Thoracic aorta (tissue), 2 donors: ENCODE results near the gene PDE4DIP. TPM values are rescaled to one million over a fixed set of nuclear protein-coding genes. Genes with fewer than 3 reads are reported as not detected.
A peak's percentile ranks its signal among the peaks of the same experiment; 100 is the strongest.
"Not testable (repeated sequence)": the region's sequence is repeated elsewhere in the genome, so short reads cannot be mapped to it uniquely, and the experiment has no call there.

Source experiments
- ATAC-seq: fragments of 150-250 bp; one replicate; pipeline ENCODE4 v1.8.0; 2017; ENCODE audit warnings: low read depth; ENCODE audit not compliant: insufficient number of reproducible peaks, low FRiP score
- DNase-seq: peaks from one replicate; pipeline ENCODE4 v3.0.0-alpha.2; 2020; ENCODE audit warnings: low spot score
- H3K27ac ChIP-seq, 2 donors: fragments of 200-600 bp; sonication (generic); 1 replicate in 1 of 2; 2 replicates in 1 of 2; pipeline ENCODE4 v1.5.1; 2016; ENCODE audit warnings: mild to moderate bottlenecking in 2 of 2, moderate library complexity in 2 of 2
- H3K27me3 ChIP-seq: fragments of 200-600 bp; sonication (generic); replicated peaks from 2 replicates; pipeline ENCODE4 v1.6.0; 2016; ENCODE audit warnings: mild to moderate bottlenecking; ENCODE audit not compliant: insufficient read depth
- H3K36me3 ChIP-seq: fragments of 200-600 bp; sonication (generic); one replicate; pipeline ENCODE4 v1.5.1; 2016
- H3K4me1 ChIP-seq, 2 donors: fragments of 200-600 bp; sonication (generic); 1 replicate in 1 of 2; 2 replicates in 1 of 2; pipeline versions ENCODE4 v1.5.1 to v1.6.0; 2016; ENCODE audit warnings: low read depth in 2 of 2, mild to moderate bottlenecking in 1 of 2; ENCODE audit not compliant: control insufficient read depth in 1 of 2
- H3K4me3 ChIP-seq: fragments of 200-600 bp; sonication (generic); 2 replicates; pipeline ENCODE4 v1.5.1; 2016; ENCODE audit warnings: mild to moderate bottlenecking
- H3K9me3 ChIP-seq: fragments of 200-600 bp; sonication (generic); 2 replicates; pipeline ENCODE4 v1.5.1; 2016
- total RNA-seq, 2 donors: library from RNA; depleted of rRNA; stranded (reverse); fragments of >200 nt; gene quantifications; one replicate each; pipeline versions ENCODE4 v1.1.0 to v1.2.3, GENCODE V29; 2016

Gene PDE4DIP
- total RNA-seq = 100 to 1,000 TPM; 254 to 311 TPM

DNA sequence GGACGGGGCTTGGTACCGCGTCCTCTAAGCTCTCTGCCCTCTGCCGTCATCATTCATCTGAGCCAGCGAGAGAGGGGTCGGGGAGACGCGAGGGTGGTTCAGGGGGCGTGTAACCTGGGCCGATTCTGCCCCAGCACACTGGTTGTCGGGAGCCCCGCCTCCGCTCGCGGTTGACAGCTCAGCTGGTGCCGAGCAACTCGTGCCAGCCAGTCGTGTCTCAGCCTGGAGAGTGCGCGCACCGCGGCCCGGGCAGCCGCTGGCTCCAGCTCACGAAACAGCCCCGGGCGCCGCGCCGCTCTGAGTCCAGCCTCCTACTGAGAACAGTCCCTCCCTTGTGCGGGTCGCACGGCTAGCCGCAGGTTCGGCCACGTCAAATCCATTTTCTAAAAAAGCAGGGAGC lies at the start of gene PDE4DIP:
Gene PDE4DIP (plus strand): TSS at position 209 of the 400 bp plus-strand sequence. CDS start 347 bp downstream, outside the sequence.
- H3K27me3 ChIP-seq, H3K27ac ChIP-seq, H3K9me3 ChIP-seq, H3K4me1 ChIP-seq, H3K4me3 ChIP-seq, H3K36me3 ChIP-seq: not testable (repeated sequence)
- peak; percentile 57 for ATAC-seq
- DNase-seq = peak; percentile 2

DNA sequence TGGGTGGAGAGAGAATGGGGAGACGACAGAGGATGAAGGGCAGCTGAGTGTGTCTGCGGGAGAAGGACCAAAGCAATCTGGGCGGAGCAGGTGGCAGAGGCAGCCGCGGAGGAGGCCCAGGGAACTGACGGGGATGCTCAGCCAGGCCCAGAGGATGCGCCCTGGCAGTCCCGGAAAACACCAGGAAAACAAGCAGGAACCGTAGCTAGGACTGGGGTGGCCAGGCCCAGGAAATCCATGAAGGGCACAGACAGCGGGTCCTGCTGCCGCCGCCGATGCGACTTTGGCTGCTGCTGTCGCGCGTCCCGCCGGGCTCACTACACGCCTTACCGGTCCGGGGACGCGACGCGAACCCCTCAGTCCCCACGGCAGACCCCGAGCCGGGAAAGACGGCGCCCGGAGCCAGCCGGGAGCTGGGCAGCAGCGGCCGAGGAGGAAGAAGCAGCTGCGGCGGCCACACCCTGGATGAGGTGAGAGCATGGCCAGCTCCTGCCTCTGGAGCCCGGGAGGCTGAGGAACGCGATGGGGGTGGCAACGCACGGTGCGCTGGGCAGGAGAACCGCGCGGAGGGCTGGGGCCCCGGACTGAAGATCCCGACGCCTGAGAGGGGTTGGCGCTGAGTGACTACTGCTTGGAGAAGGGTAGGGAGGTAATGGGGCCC lies 35.8 kb upstream of the PDE4DIP start:
- H3K27ac ChIP-seq, DNase-seq, H3K4me1 ChIP-seq, H3K4me3 ChIP-seq, H3K36me3 ChIP-seq, H3K9me3 ChIP-seq, H3K27me3 ChIP-seq, ATAC-seq: not testable (repeated sequence)

DNA sequence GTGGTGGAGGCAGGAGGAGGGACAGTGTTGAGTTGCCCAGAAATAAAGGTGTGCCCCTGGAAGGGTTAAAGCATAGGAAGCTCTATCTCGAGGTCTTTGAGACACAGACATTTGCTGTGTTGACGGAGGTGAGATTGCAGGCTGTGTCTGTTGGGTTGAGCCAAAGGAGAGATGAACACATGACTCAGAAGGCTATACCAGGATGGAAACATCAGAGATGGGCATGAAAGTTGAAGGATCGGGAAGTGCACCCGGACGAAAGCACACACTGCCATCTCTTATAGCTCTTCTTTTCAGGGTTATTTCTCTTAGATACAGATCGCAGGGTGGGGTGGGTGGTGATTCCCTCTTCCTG lies 35.3 kb upstream of the PDE4DIP start:
- not testable (repeated sequence) for ATAC-seq

DNA sequence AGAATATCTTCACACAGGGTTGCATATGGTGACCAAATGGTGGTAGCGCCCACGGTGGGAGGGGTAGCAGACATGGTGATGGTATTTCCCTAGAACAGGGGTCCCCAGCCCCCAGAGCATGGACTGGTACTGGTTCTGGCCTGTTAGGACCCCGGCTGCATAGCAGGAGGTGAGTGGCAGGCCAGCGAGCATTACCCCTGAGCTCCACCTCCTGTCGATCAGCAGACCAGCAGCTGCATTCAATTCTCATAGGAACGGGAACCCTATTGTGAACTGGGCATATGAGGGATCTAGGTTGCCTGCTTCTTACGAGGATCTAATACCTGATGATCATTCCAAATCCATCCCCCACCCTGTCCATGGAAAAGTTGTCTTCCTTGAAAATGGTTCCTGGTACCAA lies 22.0 kb upstream of the PDE4DIP start:
- not testable (repeated sequence) for H3K27ac ChIP-seq, H3K27me3 ChIP-seq, H3K4me3 ChIP-seq, DNase-seq, ATAC-seq, H3K9me3 ChIP-seq, H3K4me1 ChIP-seq, H3K36me3 ChIP-seq

More for the DNA sequence above, 35.3 kb upstream of the PDE4DIP start:
- DNase-seq, H3K4me1 ChIP-seq, H3K4me3 ChIP-seq, H3K27ac ChIP-seq, H3K9me3 ChIP-seq, H3K36me3 ChIP-seq, H3K27me3 ChIP-seq: not testable (repeated sequence)

DNA sequence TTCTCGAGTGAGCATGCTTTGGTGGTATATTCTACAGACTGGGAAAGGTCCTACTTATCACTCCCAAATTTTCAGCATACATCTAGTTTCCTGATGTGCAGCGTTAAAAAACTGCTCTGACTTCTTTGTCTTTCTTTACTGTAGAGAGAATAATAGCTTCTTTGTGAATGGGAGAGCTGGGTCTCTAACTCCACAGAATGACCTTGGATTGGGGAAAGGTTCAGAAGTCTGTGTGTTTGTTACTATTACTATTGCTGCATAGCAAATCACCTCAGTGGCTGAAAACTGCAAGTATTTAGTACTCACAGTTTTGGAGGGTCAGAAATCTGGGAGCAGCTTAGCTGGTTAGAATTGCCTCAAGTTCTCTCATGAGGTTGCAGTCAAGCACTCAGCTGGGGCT lies 20.4 kb upstream of the PDE4DIP start:
- not testable (repeated sequence) for H3K36me3 ChIP-seq, H3K4me1 ChIP-seq, ATAC-seq, H3K4me3 ChIP-seq, H3K27me3 ChIP-seq, DNase-seq, H3K27ac ChIP-seq, H3K9me3 ChIP-seq

DNA sequence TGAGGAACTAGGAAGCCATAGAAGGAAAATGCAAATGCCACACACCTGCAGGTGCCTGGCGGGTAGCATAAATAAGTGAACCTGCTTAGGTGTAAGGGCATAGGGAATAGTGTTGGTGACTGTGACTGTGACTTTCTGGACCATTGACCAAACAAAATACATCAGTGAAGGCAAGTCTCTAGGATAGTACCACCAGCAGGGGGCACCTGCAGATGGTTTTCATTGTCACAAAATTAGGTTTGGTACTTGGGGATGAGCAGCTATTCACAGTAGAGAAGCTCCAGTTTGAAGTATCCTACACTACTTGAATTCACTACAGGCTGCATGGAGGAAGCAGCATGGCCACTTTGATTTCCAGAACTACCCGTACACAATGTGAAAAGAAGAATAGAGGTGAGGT lies 19.2 kb upstream of the PDE4DIP start:
- H3K27ac ChIP-seq, H3K4me3 ChIP-seq, H3K27me3 ChIP-seq, H3K36me3 ChIP-seq, H3K4me1 ChIP-seq, ATAC-seq, H3K9me3 ChIP-seq, DNase-seq: not testable (repeated sequence)

DNA sequence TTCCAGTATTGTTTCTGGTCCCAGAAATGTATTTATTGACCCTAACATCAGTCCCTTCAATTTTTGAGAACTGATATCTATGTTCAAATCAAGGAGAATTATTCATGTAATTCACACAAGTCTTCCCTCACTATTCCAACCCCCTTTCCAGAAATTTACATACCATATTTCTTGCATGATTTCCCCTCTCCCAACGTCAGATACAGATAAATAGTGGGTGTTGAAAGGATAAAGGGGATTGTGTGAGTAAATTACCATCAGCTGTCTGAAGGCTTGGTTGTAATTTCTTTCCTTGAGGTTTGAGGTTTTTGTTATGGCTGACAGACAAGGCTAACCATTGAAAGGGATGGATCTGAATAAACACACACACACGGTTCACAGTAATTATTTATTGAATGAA lies 15.7 kb upstream of the PDE4DIP start:
- not testable (repeated sequence) for H3K27me3 ChIP-seq, H3K27ac ChIP-seq, ATAC-seq, H3K4me3 ChIP-seq, DNase-seq, H3K4me1 ChIP-seq, H3K36me3 ChIP-seq, H3K9me3 ChIP-seq

DNA sequence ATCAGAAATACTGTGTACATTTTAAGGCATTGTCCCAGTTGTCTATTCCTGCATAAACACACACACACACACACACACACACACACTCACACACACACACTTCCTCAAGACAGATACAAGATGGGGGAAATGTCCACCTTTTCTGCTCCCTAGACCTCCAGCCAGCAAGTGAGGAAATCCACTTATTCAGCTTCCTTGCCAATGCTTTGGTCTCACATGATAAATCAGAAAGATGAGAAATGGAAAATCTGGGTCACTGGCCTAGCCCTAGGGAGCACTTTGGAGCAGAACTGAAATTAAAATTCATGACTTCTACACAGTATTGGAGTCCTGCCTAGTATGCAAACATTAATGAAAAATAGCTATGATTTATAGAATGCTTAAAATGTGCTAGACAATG lies 15.3 kb upstream of the PDE4DIP start:
- H3K9me3 ChIP-seq, ATAC-seq, H3K4me1 ChIP-seq, DNase-seq, H3K4me3 ChIP-seq, H3K27ac ChIP-seq, H3K27me3 ChIP-seq, H3K36me3 ChIP-seq: not testable (repeated sequence)

DNA sequence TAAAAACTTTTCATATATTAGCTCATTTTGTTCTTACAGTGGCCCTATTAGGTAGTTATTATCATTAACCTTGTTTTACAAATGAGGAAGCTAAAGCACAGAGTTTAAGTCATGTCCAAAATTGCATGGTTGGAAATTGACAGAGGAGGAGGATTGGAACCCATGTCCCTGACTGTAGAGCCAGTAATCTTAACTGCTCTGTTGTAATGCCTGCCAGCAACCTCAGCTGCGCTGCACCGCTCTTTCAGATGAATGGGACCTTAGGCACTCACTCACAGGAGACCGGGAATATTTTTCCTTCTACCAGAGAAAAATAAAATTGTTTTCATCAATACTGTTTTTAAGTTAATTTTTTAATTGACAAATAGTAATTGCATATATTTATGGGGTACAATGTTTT lies 14.9 kb upstream of the PDE4DIP start:
- not testable (repeated sequence) for H3K4me3 ChIP-seq, H3K9me3 ChIP-seq, H3K27me3 ChIP-seq, H3K27ac ChIP-seq, ATAC-seq, DNase-seq, H3K36me3 ChIP-seq, H3K4me1 ChIP-seq

DNA sequence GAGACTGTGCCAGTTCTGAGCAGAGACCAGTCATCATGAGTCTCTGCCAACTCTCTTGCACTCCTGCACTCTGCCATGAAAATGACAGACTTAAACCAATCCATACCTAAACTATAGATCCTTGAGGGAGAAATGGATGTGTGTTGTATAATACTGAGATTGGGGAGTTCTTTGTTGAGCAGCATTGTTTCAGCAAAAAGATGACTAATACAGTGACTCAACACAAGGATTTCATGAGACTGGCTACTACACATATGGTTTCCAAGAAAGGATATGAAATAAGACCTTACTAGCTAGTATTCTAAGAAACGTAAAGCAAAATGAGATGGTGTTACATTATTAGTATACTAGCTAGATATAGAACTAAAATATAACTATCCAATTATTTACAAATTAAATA lies 3.0 kb upstream of the PDE4DIP start:
- not testable (repeated sequence) for H3K36me3 ChIP-seq, H3K4me3 ChIP-seq, H3K27ac ChIP-seq, ATAC-seq, H3K9me3 ChIP-seq, H3K4me1 ChIP-seq, DNase-seq, H3K27me3 ChIP-seq

DNA sequence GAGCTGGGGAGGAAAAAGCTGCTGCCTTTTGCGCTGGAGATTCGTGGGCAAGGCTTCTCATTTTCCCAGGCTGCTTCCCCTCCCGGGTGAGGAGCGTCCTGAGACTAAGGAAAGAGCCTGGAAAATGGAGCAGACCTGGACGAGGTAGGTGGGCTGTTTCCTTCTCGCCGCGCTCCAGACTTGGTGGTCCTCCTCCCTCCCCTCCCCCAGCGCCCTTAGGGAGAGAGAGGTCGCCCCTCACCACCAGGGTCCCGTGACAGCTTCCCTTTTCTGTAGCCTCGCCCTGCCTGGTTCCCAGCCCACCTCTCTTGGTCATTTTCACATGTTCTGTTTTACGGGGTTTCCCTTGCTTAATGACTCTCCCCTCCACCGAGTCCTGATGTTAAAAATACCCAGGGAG lies 423 bp downstream of the PDE4DIP start:
- peak; percentile 18 for ATAC-seq
- not testable (repeated sequence) for H3K4me1 ChIP-seq, H3K27ac ChIP-seq, H3K9me3 ChIP-seq, H3K4me3 ChIP-seq, H3K27me3 ChIP-seq, DNase-seq, H3K36me3 ChIP-seq

DNA sequence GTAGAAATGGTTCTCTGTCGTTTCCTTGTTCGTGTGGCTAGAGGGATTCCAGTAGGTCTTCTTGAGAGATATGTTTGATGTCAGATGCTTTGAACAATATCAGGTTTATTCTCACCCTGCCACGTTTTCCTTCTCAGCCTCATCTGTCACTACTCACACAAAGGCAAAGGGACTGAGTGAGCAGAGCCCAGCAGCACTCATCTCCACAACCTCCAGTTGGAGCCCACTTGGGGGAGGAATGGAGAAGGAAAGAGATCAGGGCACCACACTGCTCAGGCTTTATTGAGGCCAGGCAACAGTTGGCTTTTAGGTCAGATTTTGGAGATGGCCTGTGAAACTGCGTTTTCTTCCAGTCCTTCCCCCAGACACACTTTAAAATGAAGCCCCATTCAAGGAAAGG lies 840 bp downstream of the PDE4DIP start:
- not testable (repeated sequence) for H3K27ac ChIP-seq, DNase-seq, H3K4me3 ChIP-seq, H3K4me1 ChIP-seq, H3K9me3 ChIP-seq, H3K36me3 ChIP-seq, H3K27me3 ChIP-seq
- ATAC-seq = peak; percentile 12

DNA sequence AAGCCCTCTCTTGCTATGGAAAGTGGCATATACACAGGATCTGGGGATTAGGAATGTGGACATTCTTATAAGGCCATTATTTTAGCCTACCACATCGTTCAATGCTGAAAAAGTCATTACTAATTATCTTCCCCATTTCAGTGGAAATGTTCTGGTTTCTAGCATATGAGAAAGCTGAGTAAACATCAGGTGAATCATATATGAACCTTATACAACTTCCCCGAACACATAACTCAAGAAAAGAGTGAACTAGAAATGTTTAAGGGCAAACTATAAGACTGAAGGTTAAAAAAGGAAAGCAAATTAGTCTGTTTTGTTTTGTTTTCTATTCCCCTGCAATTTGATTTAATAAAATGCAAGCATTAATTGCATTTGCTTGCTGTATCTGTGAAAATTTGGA lies 6.1 kb downstream of the PDE4DIP start:
- H3K36me3 ChIP-seq, H3K4me3 ChIP-seq, H3K4me1 ChIP-seq, ATAC-seq, H3K9me3 ChIP-seq, DNase-seq, H3K27me3 ChIP-seq, H3K27ac ChIP-seq: not testable (repeated sequence)
